HG03460 (cell line): ENCODE results near the gene ZNF511.

ENCODE experiments used
- ATAC-seq: cut with Tn5 transposase; IDR thresholded peaks from one replicate; pipeline ENCODE4 v1.9.1; 2021; ENCODE audit not compliant: unreplicated experiment

The ZNF511 gene

DNA sequence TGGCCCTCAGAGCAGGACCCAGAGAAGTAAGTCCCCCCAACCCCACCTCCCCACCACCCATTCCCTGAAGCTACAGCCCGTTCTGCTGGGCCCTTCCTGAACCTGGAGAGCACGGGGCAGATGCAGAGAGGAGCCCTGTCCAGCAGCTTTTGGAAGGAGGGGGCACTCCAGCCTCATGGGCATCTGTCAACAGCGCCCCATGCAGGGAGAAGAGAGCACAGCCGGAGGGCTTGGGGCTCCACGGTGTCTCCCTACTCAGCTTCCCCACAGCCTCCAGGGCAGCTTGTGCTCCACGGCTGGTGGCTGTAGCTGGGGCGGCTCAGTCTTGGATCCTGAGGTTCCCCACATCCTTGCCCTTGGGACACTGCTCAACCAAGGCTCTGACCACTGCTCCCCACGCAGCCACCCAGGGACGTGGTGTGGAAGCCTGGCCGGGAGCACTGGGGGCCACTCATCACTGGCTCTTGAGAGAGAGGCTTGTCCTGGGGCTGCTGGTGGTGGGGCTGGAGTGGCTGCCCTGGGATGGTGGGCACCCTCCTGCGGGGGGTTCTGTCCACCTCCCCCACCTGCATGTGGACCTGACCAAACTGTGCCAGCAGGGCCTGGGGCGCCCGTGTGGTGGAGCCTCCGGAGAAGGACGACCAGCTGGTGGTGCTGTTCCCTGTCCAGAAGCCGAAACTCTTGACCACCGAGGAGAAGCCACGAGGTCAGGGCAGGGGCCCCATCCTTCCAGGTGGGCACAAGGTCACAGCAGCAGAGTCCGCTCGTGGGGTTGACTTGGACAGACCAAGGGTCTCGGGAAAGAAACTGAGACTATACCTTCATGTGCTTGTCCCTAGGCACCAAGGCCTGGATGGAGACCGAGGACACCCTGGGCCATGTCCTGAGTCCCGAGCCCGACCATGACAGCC, 42.9 kb downstream of the ZNF511 start:
- ATAC-seq = no peak

DNA sequence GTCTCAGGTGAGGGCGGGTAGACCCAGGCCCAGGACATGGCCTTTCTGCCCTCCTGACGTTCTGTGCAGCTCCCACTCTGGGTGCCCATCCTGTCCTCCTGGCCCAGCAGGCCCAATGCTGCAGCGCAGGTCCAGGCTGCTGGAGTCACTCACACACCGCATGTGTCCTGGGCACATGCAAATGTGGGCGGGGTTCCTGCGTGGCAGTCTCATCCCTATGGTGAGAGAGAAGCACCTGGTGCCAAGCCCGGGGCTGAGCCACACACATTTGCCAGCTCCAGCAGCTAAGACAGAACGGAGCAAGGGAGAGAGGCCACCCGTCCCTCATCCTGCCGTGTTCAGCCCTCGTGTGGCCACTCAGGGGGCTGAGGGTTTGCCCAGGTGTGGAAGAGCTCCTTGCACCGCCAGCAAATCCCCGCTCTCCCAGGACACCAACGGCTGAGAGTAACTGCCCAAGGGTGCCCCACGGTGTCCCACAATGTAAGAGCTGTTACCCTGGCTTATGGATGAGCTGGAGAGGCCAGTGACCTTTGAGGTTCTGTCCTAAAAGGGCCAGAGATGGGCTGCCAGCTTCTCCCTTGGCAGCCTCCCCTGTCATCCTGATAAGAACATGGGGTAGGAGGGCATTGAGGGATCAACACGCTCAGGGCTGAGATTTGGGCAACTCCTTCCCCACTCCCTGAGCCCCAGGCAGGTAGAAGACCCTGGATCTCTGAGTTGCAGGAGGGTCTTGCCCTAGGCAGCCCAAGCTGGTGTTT, 44.7 kb downstream of the ZNF511 start:
- no peak for ATAC-seq

DNA sequence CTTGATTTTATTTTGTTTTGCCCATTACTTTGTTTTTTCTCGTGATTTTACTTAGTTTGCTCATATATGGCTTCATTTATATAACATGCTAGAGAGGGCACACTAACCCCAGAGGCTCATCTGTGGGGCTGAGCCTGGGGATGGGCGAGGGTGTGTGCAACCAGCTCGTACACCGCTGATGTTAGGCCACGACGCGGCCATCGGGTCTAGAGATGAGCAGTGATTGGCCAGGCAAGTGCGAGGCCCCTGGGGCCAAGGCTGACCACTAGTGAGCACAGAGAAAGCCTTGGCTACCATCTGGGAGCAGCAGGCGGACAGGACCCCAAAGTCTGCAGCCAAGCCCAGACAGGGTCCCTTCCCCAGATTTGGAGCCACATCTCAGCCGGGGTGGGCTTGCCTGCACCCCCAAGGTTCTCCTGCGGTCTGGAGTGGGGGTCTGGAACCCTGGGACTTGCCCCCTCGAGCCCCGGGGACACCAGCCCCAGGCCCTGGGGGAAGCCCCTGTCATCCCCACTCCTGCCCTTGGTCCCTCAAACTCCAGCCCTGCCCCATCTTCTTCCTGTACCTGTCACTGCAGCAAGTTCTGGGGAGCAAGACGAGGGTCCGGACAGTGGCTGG, 45.4 kb downstream of the ZNF511 start:
- ATAC-seq = no peak

DNA sequence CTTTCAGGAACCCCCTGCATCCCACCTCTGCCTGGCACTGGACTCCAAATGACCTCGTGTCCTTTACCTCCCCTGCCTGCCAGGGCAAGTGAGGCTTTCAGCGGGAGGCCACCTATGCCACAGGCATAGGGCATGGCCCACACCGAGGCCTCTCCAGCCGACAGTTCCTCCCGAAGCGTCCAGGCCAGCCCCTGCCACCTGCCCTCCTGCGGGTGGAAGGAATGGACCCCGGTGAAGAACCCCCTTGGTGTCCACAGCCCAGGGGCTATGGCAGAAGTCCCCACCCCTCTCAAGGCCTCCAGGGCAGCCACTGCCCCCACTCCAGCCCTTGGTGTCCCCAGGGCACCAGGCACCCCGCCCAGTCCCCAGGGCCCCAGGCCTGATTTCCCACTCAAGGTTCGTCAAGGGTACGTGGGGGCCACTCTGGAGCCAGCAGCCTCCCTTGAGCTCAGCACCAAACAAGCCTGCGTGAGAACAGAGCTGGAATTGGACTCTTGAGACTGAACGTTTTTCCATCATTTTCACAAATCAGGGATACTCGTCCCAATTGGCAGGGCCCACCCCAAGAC, 46.0 kb downstream of the ZNF511 start:
- no peak for ATAC-seq

DNA sequence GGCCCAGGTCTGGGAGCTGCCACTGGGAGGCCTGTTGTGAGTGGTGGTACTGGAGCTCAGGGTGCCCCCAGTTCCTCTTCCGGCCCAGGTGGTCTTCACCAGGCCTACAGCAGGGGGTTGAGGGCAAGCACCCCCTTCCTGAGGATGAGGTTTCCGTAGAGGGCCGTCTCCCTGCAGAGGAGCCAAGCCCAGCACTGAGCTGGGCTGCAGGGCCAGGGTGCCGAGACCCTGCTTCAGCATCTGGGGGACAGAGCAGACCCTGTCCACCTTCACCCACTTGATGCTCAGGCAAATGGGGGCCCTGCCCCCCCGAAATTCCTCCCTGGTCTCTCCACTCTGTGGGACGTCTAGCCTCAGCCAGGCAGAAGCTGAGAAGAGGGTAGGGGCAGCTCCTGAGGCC, 46.6 kb downstream of the ZNF511 start:
- ATAC-seq = no peak

- ATAC-seq = no peak
Observed at GRCh38 chr10:133355991-133356390, 47.3 kb downstream of the ZNF511 start.

- no peak for ATAC-seq
Observed at GRCh38 chr10:133356549-133357284, 48.0 kb downstream of the ZNF511 start.

- peak; percentile 72 for ATAC-seq
Observed at GRCh38 chr10:133357285-133358161, 48.8 kb downstream of the ZNF511 start, which contains the start of gene FUOM. Gene FUOM (minus strand): TSS chr10:133358019. CDS start chr10:133358007, 12 bp downstream.

- no peak for ATAC-seq
Observed at GRCh38 chr10:133358162-133358924, 49.6 kb downstream of the ZNF511 start.

DNA sequence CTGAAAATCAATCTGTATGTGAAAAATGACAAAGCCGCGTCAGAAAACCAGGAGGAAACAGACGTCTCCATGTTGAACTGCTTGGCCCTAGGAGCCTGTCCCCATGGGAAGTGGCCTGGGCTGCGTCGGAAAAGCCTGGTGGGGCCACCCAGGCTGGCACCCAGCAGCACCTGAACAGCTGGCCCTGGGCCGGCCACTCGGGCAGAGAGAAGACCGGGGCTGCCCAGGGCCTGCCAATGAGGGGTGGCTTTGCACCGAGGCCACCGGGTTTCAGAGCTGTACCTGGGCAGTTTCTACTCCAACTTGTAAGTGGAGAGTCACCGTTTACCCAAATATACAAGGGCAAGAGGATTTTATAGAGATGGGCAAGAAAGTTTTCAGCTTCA, 50.2 kb downstream of the ZNF511 start:
- ATAC-seq = no peak

- no peak for ATAC-seq
Observed at GRCh38 chr10:133359554-133359971, 50.8 kb downstream of the ZNF511 start.

DNA sequence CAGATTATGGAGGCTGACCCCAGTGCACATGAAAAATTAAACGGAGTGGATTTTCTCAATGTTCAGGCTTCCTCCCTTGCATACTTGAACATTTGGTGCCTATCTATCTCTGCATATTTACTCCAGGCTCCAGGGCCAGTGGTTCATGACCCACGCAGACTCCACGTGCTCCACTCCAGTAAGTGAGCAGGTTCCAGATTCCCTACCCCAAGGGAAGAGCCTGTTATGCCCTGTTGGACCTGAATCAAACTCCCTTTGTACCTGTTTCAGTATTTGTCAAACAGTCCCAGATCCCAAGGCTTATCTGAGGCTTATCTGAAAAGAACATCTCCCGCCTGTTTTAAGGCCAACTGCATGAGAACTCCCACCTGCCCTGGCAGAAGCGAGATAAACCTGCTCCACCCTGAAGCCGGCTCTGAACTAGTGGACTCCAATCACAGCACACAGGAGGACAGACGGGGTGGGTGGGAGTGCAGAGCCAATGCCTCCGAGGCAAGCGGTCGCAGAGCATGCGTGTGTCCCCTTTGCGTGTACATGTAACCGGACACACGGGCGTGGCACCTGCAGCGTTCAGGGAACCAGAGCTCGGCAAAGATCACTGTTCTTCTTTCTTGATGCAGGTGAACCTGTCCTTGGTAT, 51.4 kb downstream of the ZNF511 start:
- no peak for ATAC-seq

DNA sequence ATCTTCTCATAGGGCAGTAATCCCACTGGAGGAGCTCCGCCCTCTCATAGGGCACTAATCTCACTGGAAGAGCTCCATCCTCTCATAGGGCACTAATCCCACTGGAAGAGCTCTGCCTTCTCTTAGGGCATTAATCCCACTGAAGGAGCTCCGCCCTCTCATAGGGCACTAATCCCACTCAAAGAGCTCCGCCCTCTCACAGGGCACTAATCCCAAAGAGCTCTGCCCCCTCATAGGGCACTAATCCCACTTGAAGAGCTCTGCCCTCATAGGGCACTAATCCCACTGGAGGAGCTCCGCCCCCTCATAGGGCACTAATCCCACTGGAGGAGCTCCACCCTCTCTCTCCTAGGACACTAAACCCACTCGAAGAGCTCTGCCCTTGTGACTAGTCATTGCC, 52.5 kb downstream of the ZNF511 start:
- no peak for ATAC-seq

GRCh38 chr10:133361773-133362441, 53.2 kb downstream of the ZNF511 start:
- ATAC-seq = no peak
